PC-9 (cell line): ENCODE measurements around the gene CFAP107. TPM values are rescaled to one million over a fixed set of nuclear protein-coding genes. Genes with fewer than 3 reads are reported as not detected.

Experiments used
- Bru-seq: library from RNA; stranded (reverse); fragments of 400-500 nt; gene quantifications from one replicate; lab custom pipeline; 2021; lab: Mats Ljungman, UMichigan
- BruChase-seq, 2 experiments: library from RNA; stranded (reverse); fragments of 400-500 nt; gene quantifications; one replicate each; lab custom pipeline; 2021; lab: Mats Ljungman, UMichigan
- BruUV-seq: library from RNA; stranded (reverse); fragments of 400-500 nt; replicated peaks from 2 replicates; lab custom pipeline; 2021; lab: Mats Ljungman, UMichigan
- CTCF ChIA-PET: fragments of 300-600 bp; sonication (Branson Sonifier 250); formaldehyde crosslinking; loops from one replicate; lab custom pipeline; 2022; ENCODE audit warnings: antibody characterized with exemption; lab: Charles Lee
- POLR2A ChIA-PET: fragments of 300-600 bp; sonication (Branson Sonifier 250); formaldehyde crosslinking; loops from one replicate; lab custom pipeline; 2022; ENCODE audit warnings: antibody characterized with exemption; ENCODE audit not compliant: unreplicated experiment; lab: Charles Lee
- DNase-seq, 2 experiments: peaks; one replicate each; pipeline versions ENCODE4 v3.0.0 to v3.0.0-alpha.2; 2015 to 2022; ENCODE audit warnings: mixed read lengths in 1 of 2
- H2AFZ ChIP-seq: fragments of 200-600 bp; sonication (generic); 2 replicates; pipeline ENCODE4 v1.8.1; 2017; ENCODE audit warnings: antibody characterized with exemption
- H3F3A ChIP-seq: fragments of 200-600 bp; sonication (generic); 2 replicates; pipeline ENCODE4 v1.8.1; 2017; ENCODE audit warnings: antibody characterized with exemption, mild to moderate bottlenecking, low read depth; ENCODE audit not compliant: insufficient read depth
- H3K27ac ChIP-seq: fragments of 200-600 bp; sonication (generic); 2 replicates; pipeline ENCODE4 v1.6.1; 2016; ENCODE audit warnings: mixed run types
- H3K27me3 ChIP-seq: fragments of 200-600 bp; sonication (generic); 2 replicates; pipeline ENCODE4 v1.6.1; 2016; ENCODE audit warnings: low read depth, mixed run types; ENCODE audit not compliant: insufficient read depth
- H3K36me3 ChIP-seq: fragments of 200-600 bp; sonication (generic); 2 replicates; pipeline ENCODE4 v1.6.1; 2016; ENCODE audit warnings: low read depth, mixed run types
- H3K4me1 ChIP-seq: fragments of 200-600 bp; sonication (generic); replicated peaks from 2 replicates; pipeline ENCODE4 v1.6.1; 2016; ENCODE audit warnings: mixed run types; ENCODE audit not compliant: insufficient read depth
- H3K4me2 ChIP-seq: fragments of 200-600 bp; sonication (generic); 2 replicates; pipeline ENCODE4 v1.6.1; 2017; ENCODE audit warnings: mixed run types
- H3K4me3 ChIP-seq: fragments of 200-600 bp; sonication (generic); 2 replicates; pipeline ENCODE4 v1.6.1; 2016; ENCODE audit warnings: mixed run types
- H3K79me2 ChIP-seq: fragments of 200-600 bp; sonication (generic); 2 replicates; pipeline ENCODE4 v1.6.1; 2017; ENCODE audit warnings: low read depth, mixed run types
- H3K9me2 ChIP-seq: fragments of 200-600 bp; sonication (generic); 2 replicates; pipeline ENCODE4 v1.8.1; 2017; ENCODE audit warnings: mild to moderate bottlenecking; ENCODE audit not compliant: insufficient read depth
- H3K9me3 ChIP-seq: fragments of 200-600 bp; sonication (generic); 2 replicates; pipeline ENCODE4 v1.8.1; 2016; ENCODE audit warnings: low read depth; ENCODE audit not compliant: insufficient read depth
- H4K20me1 ChIP-seq: fragments of 200-600 bp; sonication (generic); 2 replicates; pipeline ENCODE4 v1.8.1; 2017; ENCODE audit not compliant: insufficient read depth
- EZH2 ChIP-seq: fragments of 200-600 bp; sonication (generic); IDR thresholded peaks from 2 replicates; pipeline ENCODE4 v1.8.0; 2017; ENCODE audit warnings: antibody characterized with exemption, low read depth
- intact Hi-C: fragments of 100-400 bp; cut with micrococcal nuclease; formaldehyde crosslinking; loops from one replicate; pipeline ENCODE4 v1.10.0; 2022; ENCODE audit not compliant: unreplicated experiment
- long read RNA-seq: library from polyadenylated mRNA; stranded (forward); transcript quantifications from one replicate; pipeline ENCODE4 v2.0.0, GENCODE V29; 2022
- total RNA-seq: library from RNA; stranded (reverse); gene quantifications from 2 replicates; pipeline ENCODE4 v1.2.3, GENCODE V29; 2021
- TF ChIP-seq, protein P1 (sequence below): fragments of 200-600 bp; sonication (generic); conservative IDR thresholded peaks from 2 replicates; pipeline ENCODE4 v1.6.1; 2017; ENCODE audit warnings: mixed run types, antibody characterized with exemption, mild to moderate bottlenecking, moderate library complexity

CFAP107 gene, protein sequence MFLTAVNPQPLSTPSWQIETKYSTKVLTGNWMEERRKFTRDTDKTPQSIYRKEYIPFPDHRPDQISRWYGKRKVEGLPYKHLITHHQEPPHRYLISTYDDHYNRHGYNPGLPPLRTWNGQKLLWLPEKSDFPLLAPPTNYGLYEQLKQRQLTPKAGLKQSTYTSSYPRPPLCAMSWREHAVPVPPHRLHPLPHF
- total RNA-seq, result not detected in 2 replicates
- not detected for Bru-seq, nascent RNA
- not detected for BruChase-seq, experiment 1, labeled RNA remaining after a 2-hour chase
- BruChase-seq, experiment 2, labeled RNA remaining after a 6-hour chase, result not detected
- long read RNA-seq, result 0 reads

DNA sequence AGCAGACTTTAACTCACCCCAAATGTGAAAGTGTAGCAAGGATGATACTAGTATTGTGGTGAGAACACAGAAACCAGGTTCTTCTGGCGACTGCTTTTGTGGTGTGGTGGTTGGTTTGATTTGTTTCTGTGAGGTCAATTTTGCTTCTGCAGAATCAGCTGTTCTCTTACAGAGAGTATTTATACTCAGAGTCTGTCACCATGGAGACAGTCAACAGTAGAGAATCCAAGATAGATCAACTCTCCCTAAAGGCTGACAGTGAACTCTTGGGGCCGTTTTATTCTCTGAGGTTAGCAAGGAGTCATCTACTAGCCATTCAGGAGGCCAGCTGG lies at the start of gene CFAP107:
Gene CFAP107, plus strand, starts transcription at position 209 of the 332 bp plus-strand sequence. CDS start 231 bp downstream, outside the sequence.
- CTCF ChIA-PET, result no interaction called here
- no peak within 1 kb of the TSS for H3K4me3 ChIP-seq
- no peaks in the 10 kb centered on the region for H3K9me3 ChIP-seq
- H3F3A ChIP-seq, result no peaks in the 10 kb centered on the region
- no peaks in the 10 kb centered on the region for H4K20me1 ChIP-seq
- POLR2A ChIA-PET, result no interaction called here
- H3K79me2 ChIP-seq, result no peaks in the 10 kb centered on the region
- no peak within 1 kb of the TSS for H2AFZ ChIP-seq
- H3K9me2 ChIP-seq, result no peaks in the 10 kb centered on the region
- no peak for TF ChIP-seq EZH2
- TF ChIP-seq, protein P1, sequence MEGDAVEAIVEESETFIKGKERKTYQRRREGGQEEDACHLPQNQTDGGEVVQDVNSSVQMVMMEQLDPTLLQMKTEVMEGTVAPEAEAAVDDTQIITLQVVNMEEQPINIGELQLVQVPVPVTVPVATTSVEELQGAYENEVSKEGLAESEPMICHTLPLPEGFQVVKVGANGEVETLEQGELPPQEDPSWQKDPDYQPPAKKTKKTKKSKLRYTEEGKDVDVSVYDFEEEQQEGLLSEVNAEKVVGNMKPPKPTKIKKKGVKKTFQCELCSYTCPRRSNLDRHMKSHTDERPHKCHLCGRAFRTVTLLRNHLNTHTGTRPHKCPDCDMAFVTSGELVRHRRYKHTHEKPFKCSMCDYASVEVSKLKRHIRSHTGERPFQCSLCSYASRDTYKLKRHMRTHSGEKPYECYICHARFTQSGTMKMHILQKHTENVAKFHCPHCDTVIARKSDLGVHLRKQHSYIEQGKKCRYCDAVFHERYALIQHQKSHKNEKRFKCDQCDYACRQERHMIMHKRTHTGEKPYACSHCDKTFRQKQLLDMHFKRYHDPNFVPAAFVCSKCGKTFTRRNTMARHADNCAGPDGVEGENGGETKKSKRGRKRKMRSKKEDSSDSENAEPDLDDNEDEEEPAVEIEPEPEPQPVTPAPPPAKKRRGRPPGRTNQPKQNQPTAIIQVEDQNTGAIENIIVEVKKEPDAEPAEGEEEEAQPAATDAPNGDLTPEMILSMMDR, result no peak
- no TSS peak for BruUV-seq
- no peaks in the 10 kb centered on the region for H3K4me1 ChIP-seq
- no peak within 1 kb of the TSS for H3K27ac ChIP-seq
- peaks cover 9% of the 10 kb centered on the region; the same call in 1 of the 2 replicates for H3K27me3 ChIP-seq
- no peaks in the 10 kb centered on the region for H3K36me3 ChIP-seq
- H3K4me2 ChIP-seq, result no peak within 1 kb of the TSS
- DNase-seq, result no peak
- intact Hi-C loops, result no loop called here

DNA sequence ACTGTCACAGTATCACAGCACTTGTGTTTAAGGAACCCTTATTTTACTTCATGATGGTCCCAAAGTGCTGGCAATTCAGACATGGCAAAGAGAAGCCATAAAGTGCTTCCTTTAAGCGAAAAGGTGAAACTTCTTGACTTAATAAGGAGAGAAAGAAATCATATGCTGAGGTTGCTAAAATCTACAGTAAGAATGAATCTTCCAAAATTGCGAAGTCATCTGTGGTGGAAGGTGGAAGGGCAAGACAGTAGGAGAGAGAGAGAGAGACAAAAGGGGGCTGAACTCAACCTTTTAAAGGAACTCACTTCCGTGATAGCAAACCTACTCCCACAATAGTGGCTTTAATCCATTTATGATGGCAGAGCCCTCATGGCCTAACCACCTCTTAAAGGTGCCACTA lies 49.3 kb upstream of the CFAP107 start:
- Histone ChIP-seq H3K27me3 (peaks cover 29% of the 10 kb centered on the region; the same call in 1 of the 2 replicates), H3K9me2 (no peaks in the 10 kb centered on the region), H3K4me2 (no peak overlapping the region), H3F3A (no peaks in the 10 kb centered on the region), H3K79me2 (no peaks in the 10 kb centered on the region), H3K4me3 (no peak overlapping the region), H3K9me3 (no peaks in the 10 kb centered on the region), H2AFZ (no peak overlapping the region), H3K4me1 (no peaks in the 10 kb centered on the region), H3K27ac (no peak overlapping the region), H3K36me3 (no peaks in the 10 kb centered on the region), H4K20me1 (no peaks in the 10 kb centered on the region)
- no peak for TF ChIP-seq EZH2
- TF ChIP-seq, protein P1, result no peak
- DNase-seq, result no peak
- ChIA-PET CTCF (no interaction called here), POLR2A (no interaction called here)
- no TSS peak for BruUV-seq
- intact Hi-C loops, result no loop called here

DNA sequence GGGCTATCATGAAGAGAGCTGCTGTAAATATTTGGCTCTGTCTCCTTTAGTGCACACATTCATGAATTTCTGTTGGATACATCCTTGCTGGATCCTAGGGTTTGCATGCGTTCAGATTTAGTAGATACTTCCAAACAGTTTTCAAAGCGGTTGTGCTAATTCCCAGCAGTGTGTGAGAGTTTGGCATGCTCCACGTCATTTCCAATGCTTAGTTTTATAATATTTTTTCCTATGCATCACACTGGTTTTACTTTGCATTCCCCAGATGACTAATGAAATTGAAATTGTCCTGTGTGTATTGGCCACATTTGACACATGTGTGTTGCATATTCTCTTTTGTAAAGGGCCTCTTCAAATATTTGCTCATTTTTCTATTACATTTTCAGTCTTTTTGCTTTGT lies 48.6 kb upstream of the CFAP107 start:
- POLR2A ChIA-PET, result no interaction called here
- intact Hi-C loops, result no loop called here

More for the DNA sequence above, 48.6 kb upstream of the CFAP107 start:
- Histone ChIP-seq H3K9me3 (no peaks in the 10 kb centered on the region), H3K36me3 (no peaks in the 10 kb centered on the region), H4K20me1 (no peaks in the 10 kb centered on the region), H3K4me3 (no peak overlapping the region), H3K9me2 (no peaks in the 10 kb centered on the region), H3K4me1 (no peaks in the 10 kb centered on the region), H3K4me2 (no peak overlapping the region), H3F3A (no peaks in the 10 kb centered on the region), H2AFZ (no peak overlapping the region), H3K79me2 (no peaks in the 10 kb centered on the region), H3K27me3 (peaks cover 22% of the 10 kb centered on the region; the same call in 1 of the 2 replicates), H3K27ac (no peak overlapping the region)
- no TSS peak for BruUV-seq
- TF ChIP-seq EZH2, result no peak
- TF ChIP-seq, protein P1, result no peak
- no peak for DNase-seq
- CTCF ChIA-PET, result no interaction called here
